ENCODE measurements around the gene KIAA0753. TPM values are rescaled to one million over a fixed set of nuclear protein-coding genes. Genes with fewer than 3 reads are reported as not detected.

KIAA0753 gene
- total and polyA plus RNA-seq, 10 of the 15 experiments (the other 5 are each of a cell fraction or from before 2014, with no cell fraction given) = 2.2 to 15.2 (median 7.7) TPM

- H3K79me2 ChIP-seq (ENCODE audit: control insufficient read depth, insufficient read depth, low read length) = no peaks in the 10 kb centered on the region
- no peaks in the 10 kb centered on the region for H4K20me1 ChIP-seq (ENCODE audit: control insufficient read depth, insufficient read depth)
- no peaks in the 10 kb centered on the region for H3K27me3 ChIP-seq (replicated peaks in 1 of 2; ENCODE audit: control insufficient read depth in 2 of 2, insufficient read depth in 2 of 2, low read length in 1 of 2)
- H3K9ac ChIP-seq (ENCODE audit: control insufficient read depth, insufficient read depth, low read length) = no peak overlapping the region
- 9% methylated on average over 9 of the region's 9 CpGs for WGBS (ENCODE audit: insufficient coverage, insufficient replicate concordance, low lambda C conversion rate, missing lambda C conversion rate)
- intact Hi-C loops (cut with micrococcal nuclease; ENCODE audit: unreplicated experiment) = loop anchor here (2.0 to 10.0 kb wide), 4 partner anchors 89 to 339 kb away; partner anchors contain the start of gene XAF1
- H3K4me2 ChIP-seq (ENCODE audit: control insufficient read depth, insufficient read depth) = no peak overlapping the region
- BruUV-seq (replicated peaks) = no TSS peak
- DNase-seq (ENCODE audit: low read depth, low spot score) (no peak), ATAC-seq (peak; percentile 96), FAIRE-seq (peak; percentile 13)
- H3K36me3 ChIP-seq (ENCODE audit: control insufficient read depth in 2 of 2, insufficient read depth in 2 of 2, low read length in 1 of 2) = no peaks in the 10 kb centered on the region; a peak in 1 of 4 replicates
- ChIA-PET CTCF (interaction anchor here (0.6 to 3.1 kb wide), 15 partner anchors 32 to 769 kb away, joined by 3 to 27 read pairs (median 3); partner anchors contain the start of gene TMEM102), SMC1A (ENCODE audit: uncharacterized antibody, unreplicated experiment) (interaction anchor here (0.6 to 2.7 kb wide), 8 partner anchors 40 to 1663 kb away, joined by 3 to 16 read pairs (median 4); no protein-coding TSS in a partner anchor), RAD21 (ENCODE audit: unreplicated experiment) (interaction anchor here (1.6 to 3.2 kb wide), 3 partner anchors 177 to 341 kb away, joined by 4 to 17 read pairs (median 9); no protein-coding TSS in a partner anchor), POLR2A (no interaction called here)
- peaks cover 4% of the 10 kb centered on the region for H3K4me1 ChIP-seq (ENCODE audit: control insufficient read depth, insufficient read depth, low read length)
- H2AFZ ChIP-seq (ENCODE audit: control insufficient read depth, low read depth, low read length) = no peak overlapping the region
- no peaks in the 10 kb centered on the region for H3K9me3 ChIP-seq (replicated peaks; ENCODE audit: control insufficient read depth, insufficient read depth, low read length)
- H3K4me3 ChIP-seq = no peak overlapping the region
- in situ Hi-C loops (cut with MboI) = no loop called here
- no peak overlapping the region for H3K27ac ChIP-seq (ENCODE audit: control insufficient read depth, insufficient read depth)
- TF ChIP-seq MLLT1 (IDR thresholded peaks at IDR 0.05) (no peak), HDAC2 (IDR thresholded peaks at IDR 0.05) (no peak), RUNX3 (IDR thresholded peaks at IDR 0.05; ENCODE audit: low read length) (peak; percentile 71), NBN (IDR thresholded peaks at IDR 0.05) (no peak), ATF7 (IDR thresholded peaks at IDR 0.05; ENCODE audit: low read depth) (no peak), ZNF274 (IDR thresholded peaks at IDR 0.05; ENCODE audit: insufficient read depth, insufficient read length) (no peak), POLR2AphosphoS2 (IDR thresholded peaks at IDR 0.05; ENCODE audit: low read depth, low read length) (no peak), STAT1 (conservative IDR thresholded peaks at IDR 0.05) (peak; percentile 66; the same call in 1 of the 2 replicates), MEF2B (IDR thresholded peaks at IDR 0.05; ENCODE audit: partially characterized antibody, poor library complexity, severe bottlenecking) (no peak), ASH2L (IDR thresholded peaks at IDR 0.05; ENCODE audit: borderline replicate concordance, low read depth) (no peak), BCL11A (IDR thresholded peaks at IDR 0.05; ENCODE audit: low read depth, low read length) (no peak), RFX5 (IDR thresholded peaks at IDR 0.05; ENCODE audit: low read depth, low read length) (no peak), NR2F1 (conservative IDR thresholded peaks at IDR 0.05) (no peak), BACH1 (IDR thresholded peaks at IDR 0.05; ENCODE audit: borderline replicate concordance) (no peak)
- TF ChIP-seq, protein P1, sequence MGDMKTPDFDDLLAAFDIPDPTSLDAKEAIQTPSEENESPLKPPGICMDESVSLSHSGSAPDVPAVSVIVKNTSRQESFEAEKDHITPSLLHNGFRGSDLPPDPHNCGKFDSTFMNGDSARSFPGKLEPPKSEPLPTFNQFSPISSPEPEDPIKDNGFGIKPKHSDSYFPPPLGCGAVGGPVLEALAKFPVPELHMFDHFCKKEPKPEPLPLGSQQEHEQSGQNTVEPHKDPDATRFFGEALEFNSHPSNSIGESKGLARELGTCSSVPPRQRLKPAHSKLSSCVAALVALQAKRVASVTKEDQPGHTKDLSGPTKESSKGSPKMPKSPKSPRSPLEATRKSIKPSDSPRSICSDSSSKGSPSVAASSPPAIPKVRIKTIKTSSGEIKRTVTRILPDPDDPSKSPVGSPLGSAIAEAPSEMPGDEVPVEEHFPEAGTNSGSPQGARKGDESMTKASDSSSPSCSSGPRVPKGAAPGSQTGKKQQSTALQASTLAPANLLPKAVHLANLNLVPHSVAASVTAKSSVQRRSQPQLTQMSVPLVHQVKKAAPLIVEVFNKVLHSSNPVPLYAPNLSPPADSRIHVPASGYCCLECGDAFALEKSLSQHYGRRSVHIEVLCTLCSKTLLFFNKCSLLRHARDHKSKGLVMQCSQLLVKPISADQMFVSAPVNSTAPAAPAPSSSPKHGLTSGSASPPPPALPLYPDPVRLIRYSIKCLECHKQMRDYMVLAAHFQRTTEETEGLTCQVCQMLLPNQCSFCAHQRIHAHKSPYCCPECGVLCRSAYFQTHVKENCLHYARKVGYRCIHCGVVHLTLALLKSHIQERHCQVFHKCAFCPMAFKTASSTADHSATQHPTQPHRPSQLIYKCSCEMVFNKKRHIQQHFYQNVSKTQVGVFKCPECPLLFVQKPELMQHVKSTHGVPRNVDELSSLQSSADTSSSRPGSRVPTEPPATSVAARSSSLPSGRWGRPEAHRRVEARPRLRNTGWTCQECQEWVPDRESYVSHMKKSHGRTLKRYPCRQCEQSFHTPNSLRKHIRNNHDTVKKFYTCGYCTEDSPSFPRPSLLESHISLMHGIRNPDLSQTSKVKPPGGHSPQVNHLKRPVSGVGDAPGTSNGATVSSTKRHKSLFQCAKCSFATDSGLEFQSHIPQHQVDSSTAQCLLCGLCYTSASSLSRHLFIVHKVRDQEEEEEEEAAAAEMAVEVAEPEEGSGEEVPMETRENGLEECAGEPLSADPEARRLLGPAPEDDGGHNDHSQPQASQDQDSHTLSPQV (IDR thresholded peaks at IDR 0.05) = no peak
- TF ChIP-seq, protein P2, sequence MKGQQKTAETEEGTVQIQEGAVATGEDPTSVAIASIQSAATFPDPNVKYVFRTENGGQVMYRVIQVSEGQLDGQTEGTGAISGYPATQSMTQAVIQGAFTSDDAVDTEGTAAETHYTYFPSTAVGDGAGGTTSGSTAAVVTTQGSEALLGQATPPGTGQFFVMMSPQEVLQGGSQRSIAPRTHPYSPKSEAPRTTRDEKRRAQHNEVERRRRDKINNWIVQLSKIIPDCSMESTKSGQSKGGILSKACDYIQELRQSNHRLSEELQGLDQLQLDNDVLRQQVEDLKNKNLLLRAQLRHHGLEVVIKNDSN (IDR thresholded peaks at IDR 0.05; ENCODE audit: borderline replicate concordance, extremely low read length, insufficient read depth, low read depth, low read length) = no peak
- TF ChIP-seq, protein P3, sequence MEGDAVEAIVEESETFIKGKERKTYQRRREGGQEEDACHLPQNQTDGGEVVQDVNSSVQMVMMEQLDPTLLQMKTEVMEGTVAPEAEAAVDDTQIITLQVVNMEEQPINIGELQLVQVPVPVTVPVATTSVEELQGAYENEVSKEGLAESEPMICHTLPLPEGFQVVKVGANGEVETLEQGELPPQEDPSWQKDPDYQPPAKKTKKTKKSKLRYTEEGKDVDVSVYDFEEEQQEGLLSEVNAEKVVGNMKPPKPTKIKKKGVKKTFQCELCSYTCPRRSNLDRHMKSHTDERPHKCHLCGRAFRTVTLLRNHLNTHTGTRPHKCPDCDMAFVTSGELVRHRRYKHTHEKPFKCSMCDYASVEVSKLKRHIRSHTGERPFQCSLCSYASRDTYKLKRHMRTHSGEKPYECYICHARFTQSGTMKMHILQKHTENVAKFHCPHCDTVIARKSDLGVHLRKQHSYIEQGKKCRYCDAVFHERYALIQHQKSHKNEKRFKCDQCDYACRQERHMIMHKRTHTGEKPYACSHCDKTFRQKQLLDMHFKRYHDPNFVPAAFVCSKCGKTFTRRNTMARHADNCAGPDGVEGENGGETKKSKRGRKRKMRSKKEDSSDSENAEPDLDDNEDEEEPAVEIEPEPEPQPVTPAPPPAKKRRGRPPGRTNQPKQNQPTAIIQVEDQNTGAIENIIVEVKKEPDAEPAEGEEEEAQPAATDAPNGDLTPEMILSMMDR (IDR thresholded peaks at IDR 0.05 in 2 of 3, conservative IDR thresholded peaks at IDR 0.05 in 1 of 3; ENCODE audit: control insufficient read depth in 2 of 3, extremely low read depth in 1 of 3, insufficient read depth in 1 of 3, low read depth in 3 of 3, low read length in 3 of 3) = peak; percentile 86 to 96 (median 92)
These were observed 25.6 kb upstream of the KIAA0753 start for GRCh38 chr17:6666077-6666521.
